Liver (tissue), 9 donors: ENCODE data around the gene RNF222. TPM values are rescaled to one million over a fixed set of nuclear protein-coding genes. Genes with fewer than 3 reads are reported as not detected.

Source experiments
- DNase-seq: peaks from one replicate; pipeline ENCODE4 v3.0.0-alpha.2; 2017; ENCODE audit warnings: low spot score
- H3K27ac ChIP-seq, 2 donors: one replicate each; pipeline ENCODE4 v1.7.0; 2013; ENCODE audit warnings: inconsistent platforms in 2 of 2, low read length in 2 of 2, control low read depth in 1 of 2, low read depth in 1 of 2, mild to moderate bottlenecking in 1 of 2
- H3K27me3 ChIP-seq, 4 donors: one replicate each; pipeline versions ENCODE4 v1.6.1 to v1.7.0; 2013; ENCODE audit warnings: low read length in 3 of 4, inconsistent platforms in 1 of 4, mild to moderate bottlenecking in 1 of 4, moderate library complexity in 1 of 4; ENCODE audit not compliant: control insufficient read depth in 4 of 4, insufficient read depth in 4 of 4
- H3K36me3 ChIP-seq, 4 donors: one replicate each; pipeline versions ENCODE4 v1.6.1 to v1.7.0; 2013; ENCODE audit warnings: low read length in 3 of 4, mild to moderate bottlenecking in 3 of 4, low read depth in 1 of 4, moderate library complexity in 1 of 4; ENCODE audit not compliant: control insufficient read depth in 4 of 4, insufficient read depth in 3 of 4
- H3K4me1 ChIP-seq, 4 donors: one replicate each; pipeline versions ENCODE4 v1.6.1 to v1.7.0; 2013; ENCODE audit warnings: low read length in 3 of 4, mild to moderate bottlenecking in 3 of 4, moderate library complexity in 1 of 4; ENCODE audit not compliant: control insufficient read depth in 4 of 4, insufficient read depth in 4 of 4
- H3K4me3 ChIP-seq, 3 donors: one replicate each; pipeline versions ENCODE4 v1.6.1 to v1.7.0; 2013; ENCODE audit warnings: low read length in 3 of 3, control low read depth in 1 of 3, low read depth in 1 of 3, mild to moderate bottlenecking in 1 of 3
- H3K9ac ChIP-seq, 2 donors: one replicate each; pipeline ENCODE4 v1.7.0; 2013; ENCODE audit warnings: low read length in 2 of 2, mild to moderate bottlenecking in 2 of 2, moderate library complexity in 2 of 2, control low read depth in 1 of 2, low read depth in 1 of 2
- H3K9me3 ChIP-seq, 4 donors: one replicate each; pipeline versions ENCODE4 v1.6.1 to v1.7.0; 2013; ENCODE audit warnings: low read length in 3 of 4; ENCODE audit not compliant: control insufficient read depth in 4 of 4
- EGR1 ChIP-seq, 2 donors: IDR thresholded peaks; 2 replicates each; pipeline ENCODE4 v1.6.1; 2016 to 2018; ENCODE audit warnings: antibody characterized with exemption in 2 of 2, low read depth in 2 of 2
- FOXA1 ChIP-seq: IDR thresholded peaks from 2 replicates; pipeline ENCODE4 v1.6.1; 2016; ENCODE audit warnings: antibody characterized with exemption
- FOXA2 ChIP-seq: IDR thresholded peaks from 2 replicates; pipeline ENCODE4 v1.6.1; 2016; ENCODE audit warnings: antibody characterized with exemption
- GABPA ChIP-seq, 2 donors: IDR thresholded peaks in 1 of 2; conservative IDR thresholded peaks in 1 of 2; 2 replicates each; pipeline ENCODE4 v1.6.1; 2016; ENCODE audit warnings: antibody characterized with exemption in 2 of 2, mild to moderate bottlenecking in 1 of 2, moderate library complexity in 1 of 2
- HNF4A ChIP-seq, 2 donors: conservative IDR thresholded peaks; 2 replicates each; pipeline ENCODE4 v1.6.1; 2016; ENCODE audit warnings: antibody characterized with exemption in 2 of 2, mild to moderate bottlenecking in 2 of 2
- HNF4G ChIP-seq: IDR thresholded peaks from 2 replicates; pipeline ENCODE4 v1.6.1; 2016; ENCODE audit warnings: antibody characterized with exemption
- JUND ChIP-seq, 2 donors: IDR thresholded peaks; 2 replicates each; pipeline ENCODE4 v1.6.1; 2016; ENCODE audit warnings: antibody characterized with exemption in 2 of 2
- NR2F2 ChIP-seq: IDR thresholded peaks from 2 replicates; pipeline ENCODE4 v1.6.1; 2016; ENCODE audit warnings: antibody characterized with exemption
- RAD21 ChIP-seq, 2 donors: IDR thresholded peaks; 2 replicates each; pipeline ENCODE4 v1.6.1; 2016; ENCODE audit warnings: antibody characterized with exemption in 2 of 2, mild to moderate bottlenecking in 2 of 2
- RXRA ChIP-seq, 2 donors: IDR thresholded peaks; 2 replicates each; pipeline ENCODE4 v1.6.1; 2017 to 2018; ENCODE audit warnings: antibody characterized with exemption in 2 of 2, mild to moderate bottlenecking in 1 of 2
- SP1 ChIP-seq: IDR thresholded peaks from 2 replicates; pipeline ENCODE4 v1.6.1; 2018; ENCODE audit warnings: antibody characterized with exemption, mild to moderate bottlenecking
- TAF1 ChIP-seq: conservative IDR thresholded peaks from 2 replicates; pipeline ENCODE4 v1.6.1; 2016; ENCODE audit warnings: antibody characterized with exemption, mild to moderate bottlenecking
- YY1 ChIP-seq: IDR thresholded peaks from 2 replicates; pipeline ENCODE4 v1.6.1; 2016; ENCODE audit warnings: antibody characterized with exemption, mild to moderate bottlenecking
- WGBS: extraction: QIAGEN DNeasy Blood & Tissue Kit; methylation state at CpG from one replicate; pipeline ENCODE4 v1.1.7; 2013; 5-methylcytosine and 5-hydroxymethylcytosine counted together
- polyA plus RNA-seq, 2 donors: library from polyadenylated mRNA; stranded (reverse) in 1 of 2; unstranded in 1 of 2; fragments of 200-250 nt in 1 of 2; fragments of >200 nt in 1 of 2; fragmentation: Nextera tagmentation in 1 of 2; extraction: Ambion mirVana in 1 of 2; gene quantifications; one replicate each; pipeline versions ENCODE4 v1.2.1 to v1.2.3, GENCODE V29; 2013 to 2015
- total RNA-seq, 2 donors: library from RNA; depleted of rRNA; stranded (reverse); fragments of >200 nt; gene quantifications; one replicate each; pipeline ENCODE4 v1.2.3, GENCODE V29; 2014
- TF ChIP-seq, protein P1 (sequence below): IDR thresholded peaks from 2 replicates; pipeline ENCODE4 v1.6.1; 2016; ENCODE audit warnings: antibody characterized with exemption, mild to moderate bottlenecking
- TF ChIP-seq, protein P2 (sequence below): IDR thresholded peaks from 2 replicates; pipeline ENCODE4 v1.6.1; 2016; ENCODE audit warnings: antibody characterized with exemption
- TF ChIP-seq, protein P3 (sequence below): IDR thresholded peaks from 2 replicates; pipeline ENCODE4 v1.6.1; 2016; ENCODE audit warnings: antibody characterized with exemption
- TF ChIP-seq, protein P4 (sequence below): IDR thresholded peaks from 2 replicates; pipeline ENCODE4 v1.6.1; 2016; ENCODE audit warnings: antibody characterized with exemption
- TF ChIP-seq, protein P5 (sequence below): fragments of 150-350 bp; IDR thresholded peaks from 2 replicates; pipeline ENCODE4 v1.5.1; 2017; ENCODE audit warnings: improper control_type of control experiment, low read depth, low read length; ENCODE audit not compliant: missing input control
- donor health status: healthy.
- donor health status: healthy.
- donor health status: healthy.
- donor health status: healthy.
- donor health status: healthy.

RNF222 gene
- total and polyA plus RNA-seq, 4 donors, result not detected

DNA sequence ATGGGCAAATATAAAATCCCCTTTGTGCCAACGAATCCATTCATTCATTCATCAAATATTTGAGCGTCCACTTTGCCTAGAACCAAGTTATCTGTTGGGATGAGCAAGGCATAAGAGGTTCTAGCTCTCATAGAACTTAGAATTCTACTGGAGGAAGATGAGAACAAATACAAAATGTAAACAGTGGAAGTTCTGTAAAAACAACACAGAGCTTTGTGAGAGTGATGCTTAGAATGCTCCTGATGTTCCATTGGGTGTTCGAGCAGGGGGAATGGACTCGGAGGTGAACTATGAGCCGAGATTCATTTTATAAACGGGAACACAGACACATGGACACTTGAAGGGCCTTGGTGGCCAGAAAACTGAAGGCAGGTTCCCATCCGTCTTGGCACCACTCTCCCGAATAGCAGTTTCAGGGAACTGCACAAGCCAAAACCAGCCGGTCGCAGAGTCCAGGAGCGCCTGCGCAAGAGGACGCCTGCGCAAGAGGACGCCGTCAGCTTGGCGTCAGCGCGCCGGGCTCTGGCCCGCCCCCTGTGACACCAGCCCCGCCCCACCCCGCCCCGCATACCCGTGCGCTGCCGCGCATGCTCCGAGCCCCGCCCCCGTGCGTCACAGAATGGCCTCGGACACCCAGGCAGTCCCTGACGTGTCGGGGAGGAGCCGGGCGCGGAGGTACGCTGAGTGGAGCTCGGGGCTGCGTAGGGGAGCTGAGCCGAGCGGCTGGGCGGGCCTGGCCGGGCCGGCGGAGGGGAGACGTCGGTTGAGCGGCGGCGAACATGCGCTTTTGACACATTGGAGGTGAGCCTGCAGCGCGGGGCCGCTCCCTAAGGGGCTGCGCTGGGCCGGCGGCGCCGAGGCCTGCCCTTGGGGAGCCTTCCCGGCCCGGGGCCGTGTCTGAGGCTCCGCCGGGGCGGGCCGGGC is 37.9 kb upstream of the RNF222 start, which contains the start of gene NDEL1 (continued):
- TF ChIP-seq, protein P1, sequence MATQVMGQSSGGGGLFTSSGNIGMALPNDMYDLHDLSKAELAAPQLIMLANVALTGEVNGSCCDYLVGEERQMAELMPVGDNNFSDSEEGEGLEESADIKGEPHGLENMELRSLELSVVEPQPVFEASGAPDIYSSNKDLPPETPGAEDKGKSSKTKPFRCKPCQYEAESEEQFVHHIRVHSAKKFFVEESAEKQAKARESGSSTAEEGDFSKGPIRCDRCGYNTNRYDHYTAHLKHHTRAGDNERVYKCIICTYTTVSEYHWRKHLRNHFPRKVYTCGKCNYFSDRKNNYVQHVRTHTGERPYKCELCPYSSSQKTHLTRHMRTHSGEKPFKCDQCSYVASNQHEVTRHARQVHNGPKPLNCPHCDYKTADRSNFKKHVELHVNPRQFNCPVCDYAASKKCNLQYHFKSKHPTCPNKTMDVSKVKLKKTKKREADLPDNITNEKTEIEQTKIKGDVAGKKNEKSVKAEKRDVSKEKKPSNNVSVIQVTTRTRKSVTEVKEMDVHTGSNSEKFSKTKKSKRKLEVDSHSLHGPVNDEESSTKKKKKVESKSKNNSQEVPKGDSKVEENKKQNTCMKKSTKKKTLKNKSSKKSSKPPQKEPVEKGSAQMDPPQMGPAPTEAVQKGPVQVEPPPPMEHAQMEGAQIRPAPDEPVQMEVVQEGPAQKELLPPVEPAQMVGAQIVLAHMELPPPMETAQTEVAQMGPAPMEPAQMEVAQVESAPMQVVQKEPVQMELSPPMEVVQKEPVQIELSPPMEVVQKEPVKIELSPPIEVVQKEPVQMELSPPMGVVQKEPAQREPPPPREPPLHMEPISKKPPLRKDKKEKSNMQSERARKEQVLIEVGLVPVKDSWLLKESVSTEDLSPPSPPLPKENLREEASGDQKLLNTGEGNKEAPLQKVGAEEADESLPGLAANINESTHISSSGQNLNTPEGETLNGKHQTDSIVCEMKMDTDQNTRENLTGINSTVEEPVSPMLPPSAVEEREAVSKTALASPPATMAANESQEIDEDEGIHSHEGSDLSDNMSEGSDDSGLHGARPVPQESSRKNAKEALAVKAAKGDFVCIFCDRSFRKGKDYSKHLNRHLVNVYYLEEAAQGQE, result peak; percentile 79
- TF ChIP-seq SP1, result peak; percentile 44
- TF ChIP-seq FOXA1, result no peak
- TF ChIP-seq GABPA (IDR thresholded peaks at IDR 0.05 in 1 of 2, conservative IDR thresholded peaks at IDR 0.05 in 1 of 2), result no peak
- TF ChIP-seq YY1, result peak; percentile 68
- TF ChIP-seq RXRA (IDR thresholded peaks at IDR 0.05), result peak in 1 of 2 donors; percentile 21
- peak; percentile 32 for TF ChIP-seq TAF1

DNA sequence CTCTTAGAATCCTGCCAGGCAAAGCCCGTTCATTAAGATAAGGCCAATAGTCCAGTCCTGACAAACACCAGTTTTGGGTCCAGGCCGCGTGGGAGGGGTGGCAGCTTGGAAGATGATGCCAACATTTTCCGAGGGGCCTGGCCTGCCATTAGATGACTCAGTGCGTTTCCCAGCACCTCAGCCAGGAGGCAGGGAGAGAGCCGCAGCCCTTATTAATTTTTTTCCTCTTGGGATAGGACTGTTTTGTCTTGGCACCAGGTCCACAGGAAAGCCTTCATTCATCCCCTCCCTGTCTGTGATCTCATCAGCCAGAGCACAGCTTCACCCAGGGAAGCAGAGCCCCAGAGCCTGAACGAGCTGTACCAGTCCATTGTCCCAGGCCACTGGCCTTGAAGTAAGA is 33.3 kb upstream of the RNF222 start:
- Histone ChIP-seq H3K9ac (peak overlapping the region in 1 of 2 donors; percentile 21), H3K36me3 (no peaks in the 10 kb centered on the region), H3K27ac (peak overlapping the region; percentile 77 to 84), H3K27me3 (no peaks in the 10 kb centered on the region), H3K4me3 (no peak overlapping the region), H3K4me1 (peaks cover 3 to 34% (median 29%) of the 10 kb centered on the region in 4 donors), H3K9me3 (no peaks in the 10 kb centered on the region)
- no peak for DNase-seq
- TF ChIP-seq FOXA2, result no peak
- TF ChIP-seq, protein P2, sequence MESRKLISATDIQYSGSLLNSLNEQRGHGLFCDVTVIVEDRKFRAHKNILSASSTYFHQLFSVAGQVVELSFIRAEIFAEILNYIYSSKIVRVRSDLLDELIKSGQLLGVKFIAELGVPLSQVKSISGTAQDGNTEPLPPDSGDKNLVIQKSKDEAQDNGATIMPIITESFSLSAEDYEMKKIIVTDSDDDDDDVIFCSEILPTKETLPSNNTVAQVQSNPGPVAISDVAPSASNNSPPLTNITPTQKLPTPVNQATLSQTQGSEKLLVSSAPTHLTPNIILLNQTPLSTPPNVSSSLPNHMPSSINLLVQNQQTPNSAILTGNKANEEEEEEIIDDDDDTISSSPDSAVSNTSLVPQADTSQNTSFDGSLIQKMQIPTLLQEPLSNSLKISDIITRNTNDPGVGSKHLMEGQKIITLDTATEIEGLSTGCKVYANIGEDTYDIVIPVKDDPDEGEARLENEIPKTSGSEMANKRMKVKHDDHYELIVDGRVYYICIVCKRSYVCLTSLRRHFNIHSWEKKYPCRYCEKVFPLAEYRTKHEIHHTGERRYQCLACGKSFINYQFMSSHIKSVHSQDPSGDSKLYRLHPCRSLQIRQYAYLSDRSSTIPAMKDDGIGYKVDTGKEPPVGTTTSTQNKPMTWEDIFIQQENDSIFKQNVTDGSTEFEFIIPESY, result peak; percentile 25
- TF ChIP-seq FOXA1, result no peak
- TF ChIP-seq, protein P1, result peak; percentile 61
- peak; percentile 56 to 86 for TF ChIP-seq EGR1 (IDR thresholded peaks at IDR 0.05; ENCODE audit: low read depth in 2 of 2)
- TF ChIP-seq RXRA (IDR thresholded peaks at IDR 0.05), result peak; percentile 22 to 76
- no peak for TF ChIP-seq TAF1
- TF ChIP-seq JUND (IDR thresholded peaks at IDR 0.05), result peak; percentile 55 to 91
- TF ChIP-seq SP1, result peak; percentile 61
- TF ChIP-seq RAD21 (IDR thresholded peaks at IDR 0.05), result peak; percentile 24 to 27
- TF ChIP-seq, protein P3, sequence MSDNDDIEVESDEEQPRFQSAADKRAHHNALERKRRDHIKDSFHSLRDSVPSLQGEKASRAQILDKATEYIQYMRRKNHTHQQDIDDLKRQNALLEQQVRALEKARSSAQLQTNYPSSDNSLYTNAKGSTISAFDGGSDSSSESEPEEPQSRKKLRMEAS, result peak; percentile 69
- TF ChIP-seq HNF4A (conservative IDR thresholded peaks at IDR 0.05), result peak; percentile 86 to 95
- TF ChIP-seq, protein P4, sequence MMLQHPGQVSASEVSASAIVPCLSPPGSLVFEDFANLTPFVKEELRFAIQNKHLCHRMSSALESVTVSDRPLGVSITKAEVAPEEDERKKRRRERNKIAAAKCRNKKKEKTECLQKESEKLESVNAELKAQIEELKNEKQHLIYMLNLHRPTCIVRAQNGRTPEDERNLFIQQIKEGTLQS, result peak; percentile 42
- peak; percentile 49 for TF ChIP-seq HNF4G
- TF ChIP-seq, protein P5, sequence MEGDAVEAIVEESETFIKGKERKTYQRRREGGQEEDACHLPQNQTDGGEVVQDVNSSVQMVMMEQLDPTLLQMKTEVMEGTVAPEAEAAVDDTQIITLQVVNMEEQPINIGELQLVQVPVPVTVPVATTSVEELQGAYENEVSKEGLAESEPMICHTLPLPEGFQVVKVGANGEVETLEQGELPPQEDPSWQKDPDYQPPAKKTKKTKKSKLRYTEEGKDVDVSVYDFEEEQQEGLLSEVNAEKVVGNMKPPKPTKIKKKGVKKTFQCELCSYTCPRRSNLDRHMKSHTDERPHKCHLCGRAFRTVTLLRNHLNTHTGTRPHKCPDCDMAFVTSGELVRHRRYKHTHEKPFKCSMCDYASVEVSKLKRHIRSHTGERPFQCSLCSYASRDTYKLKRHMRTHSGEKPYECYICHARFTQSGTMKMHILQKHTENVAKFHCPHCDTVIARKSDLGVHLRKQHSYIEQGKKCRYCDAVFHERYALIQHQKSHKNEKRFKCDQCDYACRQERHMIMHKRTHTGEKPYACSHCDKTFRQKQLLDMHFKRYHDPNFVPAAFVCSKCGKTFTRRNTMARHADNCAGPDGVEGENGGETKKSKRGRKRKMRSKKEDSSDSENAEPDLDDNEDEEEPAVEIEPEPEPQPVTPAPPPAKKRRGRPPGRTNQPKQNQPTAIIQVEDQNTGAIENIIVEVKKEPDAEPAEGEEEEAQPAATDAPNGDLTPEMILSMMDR, result no peak
- peak; percentile 83 for TF ChIP-seq YY1
- no peak for TF ChIP-seq NR2F2
- no peak for TF ChIP-seq GABPA (IDR thresholded peaks at IDR 0.05 in 1 of 2, conservative IDR thresholded peaks at IDR 0.05 in 1 of 2)
- 34% methylated on average over 7 of the region's 7 CpGs for WGBS
